CD4-positive, CD25-positive, alpha-beta regulatory T cell (primary cell): ENCODE data around the gene C3orf33. TPM values are rescaled to one million over a fixed set of nuclear protein-coding genes. Genes with fewer than 3 reads are reported as not detected.

Experiments
- ATAC-seq, 2 donors: fragments of 150-1000 bp; cut with Tn5 transposase; one replicate each; pipeline ENCODE4 v1.10.0; 2021; ENCODE audit warnings: low read depth in 2 of 2, moderate number of reproducible peaks in 2 of 2, moderate library complexity in 1 of 2
- DNase-seq, 3 donors: peaks; one replicate each; pipeline versions ENCODE4 v3.0.0 to v3.0.0-alpha.2; 2012 to 2022; ENCODE audit warnings: mixed read lengths in 1 of 3
- H3K27ac ChIP-seq: one replicate; pipeline ENCODE4 v1.7.0; 2013; ENCODE audit warnings: mild to moderate bottlenecking, low read length; ENCODE audit not compliant: insufficient read depth, poor library complexity, severe bottlenecking
- H3K27me3 ChIP-seq: one replicate; pipeline ENCODE4 v1.7.0; 2013; ENCODE audit warnings: low read length; ENCODE audit not compliant: control insufficient read depth, insufficient read depth
- H3K36me3 ChIP-seq: one replicate; pipeline ENCODE4 v1.7.0; 2013; ENCODE audit warnings: mild to moderate bottlenecking, low read length, moderate library complexity; ENCODE audit not compliant: control insufficient read depth, insufficient read depth
- H3K4me1 ChIP-seq: 2 replicates; pipeline ENCODE4 v1.7.0; 2013; ENCODE audit warnings: mild to moderate bottlenecking, low read length; ENCODE audit not compliant: insufficient read depth, control insufficient read depth, poor library complexity, severe bottlenecking
- H3K4me3 ChIP-seq: one replicate; pipeline ENCODE4 v1.7.0; 2013; ENCODE audit warnings: low read depth, mild to moderate bottlenecking, low read length, moderate library complexity
- H3K9me3 ChIP-seq, 2 experiments: 1 replicate in 1 of 2; 2 replicates in 1 of 2; pipeline ENCODE4 v1.7.0; 2013; ENCODE audit warnings: low read length in 2 of 2, mild to moderate bottlenecking in 1 of 2, moderate library complexity in 1 of 2; ENCODE audit not compliant: control insufficient read depth in 2 of 2
- H3K27ac Mint-ChIP-seq, 3 donors: one replicate each; pipeline ENCODE4 v1.8.0; 2020 to 2022; ENCODE audit warnings: mild to moderate bottlenecking in 3 of 3, mixed read lengths in 3 of 3, moderate library complexity in 2 of 3
- H3K27me3 Mint-ChIP-seq: one replicate; pipeline ENCODE4 v1.8.0; 2022; ENCODE audit warnings: mild to moderate bottlenecking, mixed read lengths
- H3K36me3 Mint-ChIP-seq: one replicate; pipeline ENCODE4 v1.8.0; 2020; ENCODE audit warnings: mixed read lengths
- H3K4me1 Mint-ChIP-seq, 4 donors: one replicate each; pipeline ENCODE4 v1.8.0; 2020 to 2022; ENCODE audit warnings: mixed read lengths in 4 of 4, mild to moderate bottlenecking in 1 of 4
- H3K4me3 Mint-ChIP-seq, 4 donors: one replicate each; pipeline ENCODE4 v1.8.0; 2020 to 2022; ENCODE audit warnings: mild to moderate bottlenecking in 4 of 4, mixed read lengths in 4 of 4, moderate library complexity in 3 of 4
- H3K9me3 Mint-ChIP-seq, 7 donors: one replicate each; pipeline ENCODE4 v1.8.0; 2020 to 2022; ENCODE audit warnings: mixed read lengths in 7 of 7, mild to moderate bottlenecking in 3 of 7, moderate library complexity in 2 of 7
- polyA plus RNA-seq, 4 donors: library from polyadenylated mRNA; unstranded; fragments of 300-500 nt; fragmentation: Illumina TruSeq; gene quantifications; one replicate each; pipeline ENCODE4 v1.2.3, GENCODE V29; 2021
- total RNA-seq: library from RNA; stranded (reverse); gene quantifications from one replicate; pipeline ENCODE4 v1.2.3, GENCODE V29; 2022

Gene C3orf33
- total and polyA plus RNA-seq, 5 donors from 2014 or later, result 0.74 to 5.0 (median 3.0) TPM

- ATAC-seq (no peak), DNase-seq (no peak)
- Histone ChIP-seq H3K9me3 (no peaks in the 10 kb centered on the region), H3K4me3 (no peak overlapping the region), H3K27me3 (no peaks in the 10 kb centered on the region), H3K27ac (no peak overlapping the region), H3K36me3 (no peaks in the 10 kb centered on the region), H3K4me1 (no peaks in the 10 kb centered on the region)
- peaks cover 9% of the 10 kb centered on the region for H3K36me3 Mint-ChIP-seq
- no peak overlapping the region for H3K4me3 Mint-ChIP-seq
- H3K9me3 Mint-ChIP-seq, result no peaks in the 10 kb centered on the region
- H3K27ac Mint-ChIP-seq, result no peak overlapping the region
- no peaks in the 10 kb centered on the region for H3K27me3 Mint-ChIP-seq
- no peaks in the 10 kb centered on the region for H3K4me1 Mint-ChIP-seq
Observed at GRCh38 chr3:155757577-155757976, 48.5 kb downstream of the C3orf33 start.

- Mint-ChIP-seq H3K4me3 (no peak overlapping the region), H3K27me3 (peaks cover 8% of the 10 kb centered on the region), H3K36me3 (no peaks in the 10 kb centered on the region), H3K4me1 (no peaks in the 10 kb centered on the region), H3K9me3 (no peaks in the 10 kb centered on the region), H3K27ac (no peak overlapping the region)
- ATAC-seq (no peak), DNase-seq (peak in 1 of 3 donors; percentile 49)
- no peaks in the 10 kb centered on the region for H3K9me3 ChIP-seq
- no peak overlapping the region for H3K27ac ChIP-seq
- no peaks in the 10 kb centered on the region for H3K36me3 ChIP-seq
- no peaks in the 10 kb centered on the region for H3K27me3 ChIP-seq
- H3K4me1 ChIP-seq, result no peaks in the 10 kb centered on the region
- no peak overlapping the region for H3K4me3 ChIP-seq
Observed at GRCh38 chr3:155753038-155753639, 52.9 kb downstream of the C3orf33 start.

- H3K4me3 ChIP-seq, result no peak overlapping the region
- Mint-ChIP-seq H3K27ac (peak overlapping the region in 1 of 3 donors; percentile 59), H3K27me3 (peaks cover 39% of the 10 kb centered on the region), H3K36me3 (no peaks in the 10 kb centered on the region), H3K4me1 (peaks cover 1 to 16% (median 7%) of the 10 kb centered on the region in 4 donors), H3K4me3 (no peak overlapping the region), H3K9me3 (no peaks in the 10 kb centered on the region)
- H3K27ac ChIP-seq, result no peak overlapping the region
- H3K4me1 ChIP-seq, result peaks cover 14% of the 10 kb centered on the region
- ATAC-seq (no peak), DNase-seq (no peak)
- peaks cover 17% of the 10 kb centered on the region for H3K27me3 ChIP-seq
- no peaks in the 10 kb centered on the region for H3K9me3 ChIP-seq
- no peaks in the 10 kb centered on the region for H3K36me3 ChIP-seq
Observed at GRCh38 chr3:155748611-155749365, 57.3 kb downstream of the C3orf33 start.

- Histone ChIP-seq H3K27me3 (peaks cover 24% of the 10 kb centered on the region), H3K36me3 (no peaks in the 10 kb centered on the region), H3K4me3 (no peak overlapping the region), H3K4me1 (peaks cover 22% of the 10 kb centered on the region), H3K9me3 (no peaks in the 10 kb centered on the region), H3K27ac (no peak overlapping the region)
- Mint-ChIP-seq H3K27me3 (peaks cover 48% of the 10 kb centered on the region), H3K9me3 (no peaks in the 10 kb centered on the region), H3K4me1 (peaks cover 4 to 22% (median 9%) of the 10 kb centered on the region in 4 donors), H3K36me3 (no peaks in the 10 kb centered on the region), H3K4me3 (no peak overlapping the region), H3K27ac (no peak overlapping the region)
- DNase-seq (no peak), ATAC-seq (no peak)
Observed at GRCh38 chr3:155747946-155748290, 58.2 kb downstream of the C3orf33 start.

- no peak for DNase-seq
- H3K27ac ChIP-seq, result no peak overlapping the region
- ATAC-seq, result no peak
- Mint-ChIP-seq H3K27ac (no peak overlapping the region), H3K4me3 (peak overlapping the region in 1 of 4 donors; percentile 9), H3K9me3 (no peaks in the 10 kb centered on the region), H3K27me3 (peaks cover 53% of the 10 kb centered on the region), H3K36me3 (no peaks in the 10 kb centered on the region), H3K4me1 (peaks cover 4 to 22% (median 9%) of the 10 kb centered on the region in 4 donors)
- H3K9me3 ChIP-seq, result no peaks in the 10 kb centered on the region
- H3K4me1 ChIP-seq, result peaks cover 22% of the 10 kb centered on the region
- no peak overlapping the region for H3K4me3 ChIP-seq
- H3K36me3 ChIP-seq, result no peaks in the 10 kb centered on the region
- H3K27me3 ChIP-seq, result peaks cover 28% of the 10 kb centered on the region
Observed at GRCh38 chr3:155747286-155747945, 58.7 kb downstream of the C3orf33 start.

- DNase-seq (no peak), ATAC-seq (no peak)
- H3K4me1 ChIP-seq, result peaks cover 22% of the 10 kb centered on the region
- no peak overlapping the region for H3K4me3 ChIP-seq
- peaks cover 32% of the 10 kb centered on the region for H3K27me3 ChIP-seq
- Mint-ChIP-seq H3K9me3 (no peaks in the 10 kb centered on the region), H3K4me1 (peaks cover 4 to 22% (median 9%) of the 10 kb centered on the region in 4 donors), H3K27ac (peak overlapping the region in 1 of 3 donors; percentile 26), H3K4me3 (no peak overlapping the region), H3K27me3 (peaks cover 57% of the 10 kb centered on the region), H3K36me3 (no peaks in the 10 kb centered on the region)
- no peaks in the 10 kb centered on the region for H3K9me3 ChIP-seq
- no peaks in the 10 kb centered on the region for H3K36me3 ChIP-seq
- H3K27ac ChIP-seq, result no peak overlapping the region
Observed at GRCh38 chr3:155746703-155747102, 59.4 kb downstream of the C3orf33 start.

GRCh38 chr3:155745795-155746550, 60.1 kb downstream of the C3orf33 start:
- peak overlapping the region; percentile 53 for H3K4me3 ChIP-seq
- H3K4me3 Mint-ChIP-seq, result peak overlapping the region in 3 of 4 donors; percentile 58 to 85 (median 68)
- DNase-seq (no peak), ATAC-seq (no peak)
- no peaks in the 10 kb centered on the region for H3K36me3 ChIP-seq
- H3K4me1 Mint-ChIP-seq, result peaks cover 4 to 22% (median 9%) of the 10 kb centered on the region in 4 donors
- H3K4me1 ChIP-seq, result peaks cover 22% of the 10 kb centered on the region
- H3K9me3 ChIP-seq, result no peaks in the 10 kb centered on the region
- no peak overlapping the region for H3K27ac ChIP-seq
- peaks cover 37% of the 10 kb centered on the region for H3K27me3 ChIP-seq
- H3K36me3 Mint-ChIP-seq, result no peaks in the 10 kb centered on the region
- no peaks in the 10 kb centered on the region for H3K9me3 Mint-ChIP-seq
- H3K27ac Mint-ChIP-seq, result no peak overlapping the region
- peaks cover 61% of the 10 kb centered on the region for H3K27me3 Mint-ChIP-seq
